Islet precursor cell (in vitro differentiated cells): ENCODE results near the gene CDCA7.
"Not testable (repeated sequence)": the region's sequence is repeated elsewhere in the genome, so short reads cannot be mapped to it uniquely, and the experiment has no call there.

ENCODE experiments used
- DNase-seq: peaks from one replicate; pipeline ENCODE4 v3.0.0-alpha.2; 2018

CDCA7 gene

DNA sequence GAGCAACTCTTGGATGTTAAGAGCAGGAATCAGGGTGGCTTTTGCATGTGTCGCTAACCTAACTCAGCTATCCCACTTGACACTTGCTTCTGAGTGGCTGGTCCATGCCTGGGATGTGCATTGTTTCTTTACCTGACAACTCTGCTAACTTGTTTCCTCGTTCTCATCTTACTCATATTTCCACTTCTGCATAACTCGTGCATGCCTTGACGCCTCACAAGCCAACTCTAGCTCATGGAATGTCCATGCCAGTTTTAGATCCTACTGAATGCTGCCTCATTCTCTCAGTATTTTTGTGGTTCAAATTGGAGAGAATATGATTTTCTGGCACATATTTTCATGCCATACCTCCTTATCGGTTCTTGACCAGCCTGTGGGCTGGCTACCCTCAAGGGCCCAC lies 52.5 kb downstream of the CDCA7 start:
- no peak for DNase-seq

DNA sequence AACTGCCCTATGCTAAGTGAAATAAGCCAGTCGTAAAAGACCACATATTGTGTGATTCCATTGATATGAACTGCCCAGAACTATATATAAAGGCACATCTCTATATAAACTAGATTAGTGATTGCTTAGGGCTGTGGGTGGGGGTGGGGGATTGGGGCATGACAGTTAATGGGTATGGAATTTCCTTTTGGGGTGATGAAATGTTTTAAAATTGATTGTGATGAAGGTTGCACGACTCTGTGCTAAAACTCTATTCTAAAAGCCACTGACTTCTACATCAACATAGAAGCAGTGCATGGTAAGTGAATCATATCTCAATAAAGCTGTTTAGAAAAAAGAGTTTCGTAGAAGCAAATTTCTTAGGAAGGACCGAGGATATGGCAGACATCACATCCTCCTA lies 53.0 kb downstream of the CDCA7 start:
- no peak for DNase-seq

DNA sequence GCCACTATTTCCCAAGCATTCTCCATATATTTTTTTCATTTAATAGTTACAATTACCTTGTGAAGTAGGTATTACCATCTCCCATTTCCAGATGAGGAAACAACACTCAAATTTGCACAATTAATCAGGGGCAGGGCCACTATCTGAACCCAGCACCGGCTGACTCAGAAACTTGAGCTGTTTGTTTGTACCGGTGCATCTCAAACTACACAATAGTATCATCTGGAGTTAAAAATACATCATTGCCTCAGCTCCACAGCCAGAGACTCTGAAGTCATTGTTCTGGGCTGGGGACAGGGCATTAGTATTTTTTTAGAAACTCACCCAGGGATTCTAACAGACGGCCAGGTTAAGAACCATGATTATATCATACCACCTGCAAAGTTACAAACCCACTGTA lies 55.9 kb downstream of the CDCA7 start:
- no peak for DNase-seq

DNA sequence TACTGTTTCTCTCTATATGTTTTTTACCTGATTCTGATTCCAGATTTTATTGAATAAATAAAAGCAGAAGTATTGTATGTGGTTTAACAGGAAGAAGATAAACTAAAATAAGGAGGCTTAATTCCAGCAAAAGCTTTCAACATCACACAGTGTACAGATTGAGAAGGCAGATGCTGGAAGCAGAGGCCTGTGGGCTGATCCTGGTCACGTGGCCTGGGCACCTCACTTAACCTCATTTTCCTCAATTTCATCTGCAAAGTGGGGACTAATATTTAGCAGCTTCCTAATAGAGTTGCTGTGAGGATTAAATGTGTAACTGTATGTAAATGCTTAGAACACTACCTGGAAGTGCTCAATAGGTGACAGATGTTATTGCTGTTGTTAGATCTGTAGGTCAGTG lies 58.0 kb downstream of the CDCA7 start:
- DNase-seq: no peak

DNA sequence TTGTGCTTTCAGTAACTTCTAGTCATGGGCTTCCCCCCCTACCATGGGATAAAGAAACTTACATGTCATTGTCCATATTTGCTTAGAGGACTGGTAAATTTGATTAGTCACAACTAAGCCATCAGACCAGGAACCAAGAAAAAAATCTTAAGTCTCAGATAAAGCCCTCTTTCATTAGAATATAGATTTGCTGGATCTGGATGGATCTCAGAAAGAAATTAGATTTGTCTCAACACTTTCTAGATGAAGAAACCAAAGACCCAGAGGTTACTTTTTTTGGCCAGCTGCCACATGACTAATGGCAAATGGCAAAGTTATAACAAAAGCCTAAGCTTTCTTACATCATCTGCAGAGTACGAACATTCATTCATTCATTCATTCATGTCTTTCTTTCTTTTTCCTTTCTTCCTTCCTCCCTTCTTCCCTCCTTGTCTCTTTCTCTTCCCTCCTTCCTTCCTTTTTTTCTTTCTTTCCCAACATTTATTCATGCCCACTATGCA lies 60.2 kb downstream of the CDCA7 start:
- no peak for DNase-seq

DNA sequence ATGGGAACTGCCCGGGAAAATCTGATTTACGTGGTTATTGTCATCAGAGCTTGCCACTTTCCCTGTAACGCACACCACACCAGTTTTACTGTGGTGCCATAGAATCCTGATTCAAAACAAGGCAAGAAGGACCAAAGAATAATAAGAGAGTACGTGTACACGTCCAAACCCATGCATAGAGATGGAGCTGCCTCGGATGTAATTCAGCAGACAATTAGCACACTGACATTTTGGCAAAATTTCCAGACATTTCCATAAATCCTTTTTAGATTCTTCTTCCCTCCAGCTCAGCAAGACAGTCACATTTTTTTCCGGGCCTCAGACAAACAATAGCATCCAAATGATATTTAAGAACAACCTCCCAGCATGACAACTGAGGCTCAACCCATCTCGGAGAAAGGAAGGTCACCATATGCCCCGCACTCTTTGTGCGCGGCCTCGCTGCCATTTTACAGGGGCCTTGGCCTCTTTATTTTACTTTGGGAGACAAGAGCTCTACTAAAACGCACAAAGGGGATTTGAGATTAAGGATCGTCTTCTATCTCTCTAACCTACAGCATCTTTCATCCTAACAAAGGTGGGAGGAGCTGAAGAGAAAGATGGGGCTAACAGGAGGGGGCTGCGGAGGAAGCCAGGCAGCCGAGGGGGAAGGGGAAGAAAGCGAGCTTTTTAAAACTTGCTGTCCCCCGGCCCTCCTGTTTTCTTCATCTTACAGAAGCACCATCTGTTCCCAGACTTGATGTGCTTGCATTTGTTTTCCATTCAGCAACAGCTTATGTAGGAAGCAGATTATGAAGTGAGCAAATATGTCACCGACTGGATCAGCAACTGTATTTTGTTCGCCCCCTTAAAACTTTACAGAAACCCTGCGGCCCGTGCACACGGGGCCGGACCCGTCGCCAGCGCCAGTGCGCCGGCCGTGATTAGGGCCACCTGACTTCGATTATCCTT lies 61.0 kb downstream of the CDCA7 start:
- DNase-seq: no peak

DNA sequence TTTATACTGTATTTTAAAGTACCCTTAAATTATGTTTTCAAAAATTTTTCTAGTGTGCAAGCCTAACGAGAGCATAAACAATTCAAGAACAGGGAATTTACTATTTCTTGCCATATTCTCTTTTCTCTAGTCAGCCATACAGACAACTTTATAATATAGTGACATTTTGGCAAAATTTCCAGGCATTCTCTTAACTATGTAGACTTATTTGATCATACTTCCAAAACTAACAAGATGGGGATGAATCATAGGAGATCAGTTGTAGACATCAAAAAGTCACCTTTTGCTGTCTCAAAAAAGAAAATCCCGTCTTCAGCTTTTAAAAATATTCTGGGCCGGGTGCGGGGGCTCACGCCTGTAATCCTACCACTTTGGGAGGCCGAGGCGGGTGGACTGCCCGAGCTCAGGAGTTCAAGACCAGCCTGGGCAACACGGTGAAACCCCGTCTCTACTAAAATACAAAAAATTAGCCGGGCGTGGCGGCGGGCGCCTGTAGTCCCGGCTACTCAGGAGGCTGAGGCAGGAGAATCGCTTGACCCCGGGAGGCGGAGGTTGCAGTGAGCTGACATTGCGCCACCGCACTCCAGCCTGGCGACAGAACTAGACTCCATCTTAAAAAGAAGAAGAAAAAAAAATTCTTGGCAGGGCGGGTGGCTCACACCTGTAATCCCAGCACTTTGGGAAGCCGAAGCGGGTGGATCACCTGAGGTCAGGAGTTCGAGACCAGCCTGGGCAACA lies 61.9 kb downstream of the CDCA7 start:
- DNase-seq: not testable (repeated sequence)

DNA sequence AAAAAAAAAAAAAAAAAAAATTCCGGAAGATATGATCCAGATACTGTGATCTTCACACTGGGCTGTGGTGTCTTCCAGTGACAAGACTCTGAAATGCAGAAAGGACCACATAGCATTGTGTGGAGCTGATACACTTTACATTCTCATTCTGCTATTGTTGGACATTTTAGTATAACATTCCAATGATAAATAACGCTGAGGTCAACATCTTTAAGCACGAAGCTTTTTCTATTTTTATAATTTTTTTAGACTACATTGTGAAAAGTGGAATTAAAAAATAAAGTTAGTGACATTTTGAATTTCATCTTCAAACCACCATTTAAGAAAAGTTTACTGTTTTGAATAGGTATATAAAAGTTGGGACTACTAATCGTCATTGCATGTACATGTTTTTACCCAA lies 62.7 kb downstream of the CDCA7 start:
- no peak for DNase-seq

DNA sequence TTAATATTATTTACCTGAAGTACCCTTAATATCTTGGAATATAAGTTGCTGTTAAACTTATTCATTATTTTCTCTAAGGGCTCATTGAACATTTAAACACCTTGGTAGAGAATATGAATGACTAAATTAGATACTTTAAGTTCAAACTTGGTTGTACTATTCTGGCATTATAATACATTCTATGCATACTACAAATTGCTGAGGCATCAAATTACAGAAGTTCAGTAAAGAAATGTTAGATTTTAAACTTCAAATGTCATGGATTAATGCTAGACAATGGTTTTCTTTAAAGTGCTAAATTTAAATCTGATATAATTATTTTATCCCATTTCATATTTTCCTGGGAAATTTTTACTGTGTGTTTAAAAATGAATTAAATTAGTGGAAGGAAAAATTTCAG lies 63.1 kb downstream of the CDCA7 start:
- DNase-seq: no peak
